Keratinocyte (primary cell): ENCODE data around the gene CSK.

Source experiments
- EZH2 ChIP-seq: IDR thresholded peaks from one replicate; pipeline ENCODE4 v1.6.1; 2012; ENCODE audit warnings: inconsistent platforms, mild to moderate bottlenecking, low read length, moderate library complexity
- TF ChIP-seq, protein P1 (sequence below), 3 experiments: IDR thresholded peaks in 1 of 3; conservative IDR thresholded peaks in 1 of 3; optimal IDR thresholded peaks in 1 of 3; 2 replicates in 2 of 3; 3 replicates in 1 of 3; pipeline versions ENCODE3 to v1.5.1; 2011; ENCODE audit warnings: low read length in 3 of 3, mild to moderate bottlenecking in 3 of 3, moderate library complexity in 2 of 3, control low read depth in 1 of 3, inconsistent platforms in 1 of 3; ENCODE audit not compliant: insufficient read depth in 2 of 3; ENCODE audit errors: extremely low read depth in 1 of 3

DNA sequence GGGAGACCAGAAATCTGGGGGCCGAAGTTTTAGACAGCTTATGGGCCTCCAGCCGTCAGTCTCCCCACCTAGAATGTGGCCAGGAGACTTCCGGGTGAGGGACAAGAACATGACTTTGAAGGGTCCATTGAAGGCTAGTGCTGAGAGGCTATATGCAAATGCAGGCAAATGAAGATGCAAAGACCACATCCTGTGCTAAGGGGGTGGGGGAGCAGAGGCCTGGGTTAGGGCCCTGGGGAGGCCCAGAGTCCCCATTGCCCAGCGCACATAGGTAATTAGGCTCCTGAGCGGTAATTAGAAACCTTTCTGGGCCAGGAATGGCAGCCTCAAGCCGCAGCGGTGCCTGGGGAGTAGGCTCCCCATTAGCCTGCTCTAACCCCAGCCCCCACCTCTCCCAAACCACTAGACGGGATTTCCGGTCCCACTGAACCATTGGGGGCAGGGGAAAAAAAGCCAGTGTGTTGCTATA, 6.8 kb downstream of the CSK start:
- TF ChIP-seq, protein P1, sequence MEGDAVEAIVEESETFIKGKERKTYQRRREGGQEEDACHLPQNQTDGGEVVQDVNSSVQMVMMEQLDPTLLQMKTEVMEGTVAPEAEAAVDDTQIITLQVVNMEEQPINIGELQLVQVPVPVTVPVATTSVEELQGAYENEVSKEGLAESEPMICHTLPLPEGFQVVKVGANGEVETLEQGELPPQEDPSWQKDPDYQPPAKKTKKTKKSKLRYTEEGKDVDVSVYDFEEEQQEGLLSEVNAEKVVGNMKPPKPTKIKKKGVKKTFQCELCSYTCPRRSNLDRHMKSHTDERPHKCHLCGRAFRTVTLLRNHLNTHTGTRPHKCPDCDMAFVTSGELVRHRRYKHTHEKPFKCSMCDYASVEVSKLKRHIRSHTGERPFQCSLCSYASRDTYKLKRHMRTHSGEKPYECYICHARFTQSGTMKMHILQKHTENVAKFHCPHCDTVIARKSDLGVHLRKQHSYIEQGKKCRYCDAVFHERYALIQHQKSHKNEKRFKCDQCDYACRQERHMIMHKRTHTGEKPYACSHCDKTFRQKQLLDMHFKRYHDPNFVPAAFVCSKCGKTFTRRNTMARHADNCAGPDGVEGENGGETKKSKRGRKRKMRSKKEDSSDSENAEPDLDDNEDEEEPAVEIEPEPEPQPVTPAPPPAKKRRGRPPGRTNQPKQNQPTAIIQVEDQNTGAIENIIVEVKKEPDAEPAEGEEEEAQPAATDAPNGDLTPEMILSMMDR (optimal IDR thresholded peaks at IDR 0.05 in 1 of 3, IDR thresholded peaks at IDR 0.05 in 1 of 3, conservative IDR thresholded peaks at IDR 0.05 in 1 of 3; ENCODE audit: extremely low read depth in 1 of 3, insufficient read depth in 2 of 3, low read length in 3 of 3), result no peak
- TF ChIP-seq EZH2, result no peak
